HepG2 (cell line): ENCODE measurements around the gene SNX27. TPM values are rescaled to one million over a fixed set of nuclear protein-coding genes. Genes with fewer than 3 reads are reported as not detected.
A peak's percentile ranks its signal among the peaks of the same experiment; 100 is the strongest.

Source experiments
- ATAC-seq: fragments of 200-7000 bp; cut with Tn5 transposase; 3 replicates; pipeline ENCODE4 v1.9.1; 2020; ENCODE audit warnings: mild to moderate bottlenecking, moderate library complexity
- BruUV-seq: library from RNA; stranded (reverse); fragments of 400-500 nt; replicated peaks from 2 replicates; lab custom pipeline; 2021; lab: Mats Ljungman, UMichigan
- CTCF ChIA-PET: fragments of 300-600 bp; formaldehyde crosslinking; extraction: SDS; loops from one replicate; lab custom pipeline; 2021; ENCODE audit warnings: low total read pairs, inconsistent platforms, low intra/inter-chr PET ratio; lab: Yijun Ruan, JAX
- POLR2A ChIA-PET: fragments of 350-600 bp; sonication (Branson Sonifier 250); formaldehyde crosslinking; loops from one replicate; lab custom pipeline; 2020; ENCODE audit warnings: antibody characterized with exemption, inconsistent platforms; lab: Yijun Ruan, JAX
- DNase-seq: peaks from one replicate; pipeline ENCODE4 v3.0.0-alpha.2; 2015; ENCODE audit warnings: low spot score
- FAIRE-seq: peaks from 3 replicates; lab custom pipeline; 2011; peaks lifted over from hg19 to GRCh38; lab: Jason Lieb, UNC
- H2AFZ ChIP-seq: one replicate; pipeline ENCODE4 v1.6.1; 2011; ENCODE audit warnings: low read length, inconsistent platforms
- H3K27ac ChIP-seq: fragments of 300-600 bp; 3 replicates; pipeline ENCODE4 v1.8.0; 2011; ENCODE audit warnings: mixed run types, mild to moderate bottlenecking, mixed read lengths, low read length, inconsistent platforms; ENCODE audit not compliant: insufficient read depth; ENCODE audit errors: extremely low read length
- H3K27me3 ChIP-seq, 2 experiments: fragments of 200-600 bp in 1 of 2; 2 replicates in 1 of 2; 3 replicates in 1 of 2; pipeline versions ENCODE4 v1.6.0 to v1.8.0; 2011; ENCODE audit warnings: low read length in 2 of 2, mild to moderate bottlenecking in 2 of 2, moderate library complexity in 2 of 2, inconsistent platforms in 1 of 2; ENCODE audit not compliant: insufficient read depth in 2 of 2, control insufficient read depth in 1 of 2
- H3K36me3 ChIP-seq, 2 experiments: fragments of 200-600 bp in 1 of 2; replicated peaks in 1 of 2; 2 replicates in 1 of 2; 3 replicates in 1 of 2; pipeline versions ENCODE4 v1.5.1 to v1.8.0; 2011; ENCODE audit warnings: low read length in 2 of 2, inconsistent platforms in 1 of 2; ENCODE audit not compliant: insufficient read depth in 2 of 2, control insufficient read depth in 1 of 2
- H3K4me1 ChIP-seq: 2 replicates; pipeline ENCODE4 v1.5.1; 2012; ENCODE audit warnings: low read length, inconsistent platforms; ENCODE audit not compliant: insufficient read depth
- H3K4me2 ChIP-seq: 2 replicates; pipeline ENCODE4 v1.6.0; 2011; ENCODE audit warnings: low read depth, low read length, inconsistent platforms
- H3K4me3 ChIP-seq, 3 experiments: fragments of 200-600 bp in 1 of 3; sonication (generic), shearing (Covaris generic) in 1 of 3; replicated peaks in 1 of 3; 2 replicates each; pipeline ENCODE4 v1.5.1; 2011 to 2016; ENCODE audit warnings: low read length in 3 of 3, inconsistent platforms in 2 of 3, low read depth in 2 of 3, mild to moderate bottlenecking in 2 of 3, control low read depth in 1 of 3, mixed read lengths in 1 of 3; ENCODE audit not compliant: insufficient read depth in 1 of 3
- H3K79me2 ChIP-seq: one replicate; pipeline ENCODE4 v1.6.1; 2011; ENCODE audit warnings: low read length, inconsistent platforms; ENCODE audit not compliant: insufficient read depth
- H3K9ac ChIP-seq: 2 replicates; pipeline ENCODE4 v1.6.0; 2011; ENCODE audit warnings: mild to moderate bottlenecking, low read depth, low read length, inconsistent platforms; ENCODE audit not compliant: insufficient read depth
- H3K9me3 ChIP-seq: 2 replicates; pipeline ENCODE4 v1.5.1; 2012; ENCODE audit warnings: mild to moderate bottlenecking, low read length
- H4K20me1 ChIP-seq: 2 replicates; pipeline ENCODE4 v1.6.0; 2011; ENCODE audit warnings: inconsistent platforms, mild to moderate bottlenecking, low read length, moderate library complexity; ENCODE audit not compliant: insufficient read depth
- ASH2L ChIP-seq: fragments of 300-600, 200-600 bp; sonication (generic); IDR thresholded peaks from 2 replicates; pipeline ENCODE4 v1.7.0; 2017; ENCODE audit warnings: low read depth, mild to moderate bottlenecking, moderate library complexity, mixed read lengths, low read length; ENCODE audit not compliant: insufficient read length
- ELF1 ChIP-seq: sonication (generic); formaldehyde crosslinking; IDR thresholded peaks from 2 replicates; pipeline ENCODE4 v1.4.0; 2020; ENCODE audit warnings: missing genetic modification reagents
- FOSL2 ChIP-seq: sonication (generic); formaldehyde crosslinking; IDR thresholded peaks from 2 replicates; pipeline ENCODE4 v1.4.0; 2020; ENCODE audit warnings: missing genetic modification reagents
- FOXK1 ChIP-seq: sonication (generic); formaldehyde crosslinking; IDR thresholded peaks from 2 replicates; pipeline ENCODE4 v1.4.0; 2020; ENCODE audit warnings: low read depth, missing genetic modification reagents, borderline replicate concordance
- GATAD2A ChIP-seq: IDR thresholded peaks from 2 replicates; pipeline ENCODE4 v1.6.1; 2016
- IRF2 ChIP-seq: IDR thresholded peaks from 2 replicates; pipeline ENCODE4 v1.6.1; 2018; ENCODE audit warnings: missing genetic modification reagents, missing compliant biosample characterization
- KAT2B ChIP-seq: fragments of 150-350 bp; IDR thresholded peaks from 2 replicates; pipeline ENCODE4 v1.6.1; 2014; ENCODE audit warnings: low read depth, low read length, borderline replicate concordance
- MTA3 ChIP-seq: sonication (generic); formaldehyde crosslinking; IDR thresholded peaks from 2 replicates; pipeline ENCODE4 v1.4.0; 2020; ENCODE audit warnings: missing genetic modification reagents
- NR2F1 ChIP-seq, 2 experiments: fragments of 450-650 bp in 1 of 2; formaldehyde crosslinking in 1 of 2; IDR thresholded peaks; 2 replicates each; pipeline versions ENCODE4 v1.5.0 to v1.6.1; 2016 to 2020; ENCODE audit warnings: mild to moderate bottlenecking in 1 of 2, missing compliant biosample characterization in 1 of 2, missing genetic modification reagents in 1 of 2, moderate library complexity in 1 of 2
- SAP130 ChIP-seq: IDR thresholded peaks from 2 replicates; pipeline ENCODE4 v1.6.1; 2016; ENCODE audit warnings: low read depth
- ZFAT ChIP-seq: sonication (generic); formaldehyde crosslinking; conservative IDR thresholded peaks from 2 replicates; pipeline ENCODE4 v1.8.1; 2023; ENCODE audit warnings: missing genetic modification reagents, inconsistent platforms
- ZFY ChIP-seq: sonication (generic); formaldehyde crosslinking; IDR thresholded peaks from 2 replicates; pipeline ENCODE4 v1.4.0; 2020; ENCODE audit warnings: missing genetic modification reagents
- ZMYM2 ChIP-seq: sonication (generic); formaldehyde crosslinking; IDR thresholded peaks from 2 replicates; pipeline ENCODE4 v1.8.0; 2022; ENCODE audit warnings: mild to moderate bottlenecking, missing genetic modification reagents
- ZNF343 ChIP-seq: sonication (generic); formaldehyde crosslinking; IDR thresholded peaks from 2 replicates; pipeline ENCODE4 v1.4.0; 2020; ENCODE audit warnings: mild to moderate bottlenecking, missing genetic modification reagents
- ZNF549 ChIP-seq: sonication (generic); formaldehyde crosslinking; IDR thresholded peaks from 2 replicates; pipeline ENCODE4 v1.5.0; 2020; ENCODE audit warnings: missing genetic modification reagents
- WGBS: methylation state at CpG from one replicate; pipeline ENCODE4 v1.1.6; 2017; ENCODE audit warnings: low lambda C conversion rate; 5-methylcytosine and 5-hydroxymethylcytosine counted together
- in situ Hi-C: cut with HindIII; loops from 2 replicates; pipeline ENCODE4 v1.10.0; 2017; ENCODE audit warnings: low pct_unique_long_range_greater_than_20kb; ENCODE audit not compliant: extremely low pct_ligation_motif_present
- intact Hi-C: fragments of 100-400 bp; cut with micrococcal nuclease; formaldehyde crosslinking; loops from one replicate; pipeline ENCODE4 v1.10.0; 2022; ENCODE audit not compliant: unreplicated experiment
- polyA plus RNA-seq, 8 experiments: library from polyadenylated mRNA; depleted of rRNA in 3 of 8; stranded (reverse) in 7 of 8; unstranded in 1 of 8; fragments of >200 nt; fragmentation: Illumina TruSeq in 4 of 8; extraction: Trizol in 4 of 8; gene quantifications; 2 replicates each; pipeline versions ENCODE4 v1.2.1 to v1.2.3, GENCODE V29; 2011 to 2016; ENCODE audit warnings: low read depth in 4 of 8, missing spikeins in 1 of 8, mixed read lengths in 1 of 8; ENCODE audit not compliant: insufficient read depth in 1 of 8
- total RNA-seq, 5 experiments: library from RNA; depleted of rRNA; stranded (reverse); fragments of >200 nt; fragmentation: Illumina TruSeq; extraction: Trizol; gene quantifications; 2 replicates each; pipeline ENCODE4 v1.2.3, GENCODE V29; 2016; ENCODE audit warnings: low read depth in 1 of 5
- TF ChIP-seq, protein P1 (sequence below): IDR thresholded peaks from 2 replicates; pipeline ENCODE4 v1.6.1; 2012; ENCODE audit warnings: low read depth, low read length, improper control_type of control experiment
- TF ChIP-seq, protein P2 (sequence below): IDR thresholded peaks from 2 replicates; pipeline ENCODE4 v1.4.0; 2020; ENCODE audit warnings: mild to moderate bottlenecking, missing genetic modification reagents
- TF ChIP-seq, protein P3 (sequence below): sonication (generic); formaldehyde crosslinking; IDR thresholded peaks from 2 replicates; pipeline ENCODE4 v1.5.1; 2020; ENCODE audit warnings: missing genetic modification reagents, mild to moderate bottlenecking, borderline replicate concordance

SNX27 gene
- total and polyA plus RNA-seq, 2 of the 13 experiments (the other 11 are each of a cell fraction or from before 2014, with no cell fraction given), result 14.4 to 17.8 TPM

DNA sequence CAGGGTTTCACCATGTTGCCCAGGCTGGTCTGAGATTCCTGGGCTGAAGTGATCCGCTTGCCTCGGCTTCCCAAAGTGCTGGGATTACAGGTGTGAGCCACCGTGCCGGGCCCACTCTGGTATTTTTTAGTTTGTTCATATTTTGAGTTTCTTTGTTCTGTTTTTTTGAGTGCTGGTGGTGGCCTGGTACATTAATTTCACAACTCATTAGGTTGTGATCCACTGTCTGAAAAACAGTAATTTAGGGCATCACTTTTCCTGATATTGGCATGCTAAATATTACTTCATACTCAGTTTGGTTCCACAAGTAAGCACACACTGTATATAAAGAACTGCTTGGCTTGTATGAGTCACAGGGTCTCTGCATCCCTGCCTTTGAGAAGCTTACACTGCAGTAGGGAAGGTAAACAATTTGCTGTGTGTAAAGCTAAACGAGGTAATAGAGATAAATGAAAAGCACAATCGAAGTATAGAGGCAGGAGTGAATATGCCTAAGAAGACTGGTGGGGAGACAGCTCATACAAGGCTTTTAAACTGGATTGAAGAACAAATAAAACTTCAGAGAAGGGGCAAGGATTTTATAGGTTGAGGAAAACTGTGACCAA, 7.7 kb downstream of the SNX27 start:
- H3K9me3 ChIP-seq, result no peaks in the 10 kb centered on the region
- H3K36me3 ChIP-seq, result no peaks in the 10 kb centered on the region; a peak in 1 of 5 replicates
- H3K79me2 ChIP-seq, result peaks cover 24% of the 10 kb centered on the region
- 66% methylated on average over 6 of the region's 6 CpGs for WGBS
- intact Hi-C loops (no loop called here), in situ Hi-C loops (no loop called here)
- ChIA-PET POLR2A (interaction anchor here (1.1 to 1.5 kb wide), 4 partner anchors 8 to 80 kb away, joined by 4 to 13 read pairs (median 4); partner anchors contain the start of gene SNX27), CTCF (no interaction called here)
- H4K20me1 ChIP-seq, result no peaks in the 10 kb centered on the region
- DNase-seq (peak; percentile 72), ATAC-seq (peak; percentile 91), FAIRE-seq (no peak)
- no peak overlapping the region for H3K9ac ChIP-seq
- H3K4me3 ChIP-seq, result no peak overlapping the region
- H3K27ac ChIP-seq, result no peak overlapping the region
- no peaks in the 10 kb centered on the region for H3K27me3 ChIP-seq
- 0 out of 2 replicates have a peak overlapping the region, but pooled peaks have one; percentile 9 for H3K4me2 ChIP-seq
- no peak overlapping the region for H2AFZ ChIP-seq
- no TSS peak for BruUV-seq
- peaks cover 56% of the 10 kb centered on the region for H3K4me1 ChIP-seq
- TF ChIP-seq, protein P1, sequence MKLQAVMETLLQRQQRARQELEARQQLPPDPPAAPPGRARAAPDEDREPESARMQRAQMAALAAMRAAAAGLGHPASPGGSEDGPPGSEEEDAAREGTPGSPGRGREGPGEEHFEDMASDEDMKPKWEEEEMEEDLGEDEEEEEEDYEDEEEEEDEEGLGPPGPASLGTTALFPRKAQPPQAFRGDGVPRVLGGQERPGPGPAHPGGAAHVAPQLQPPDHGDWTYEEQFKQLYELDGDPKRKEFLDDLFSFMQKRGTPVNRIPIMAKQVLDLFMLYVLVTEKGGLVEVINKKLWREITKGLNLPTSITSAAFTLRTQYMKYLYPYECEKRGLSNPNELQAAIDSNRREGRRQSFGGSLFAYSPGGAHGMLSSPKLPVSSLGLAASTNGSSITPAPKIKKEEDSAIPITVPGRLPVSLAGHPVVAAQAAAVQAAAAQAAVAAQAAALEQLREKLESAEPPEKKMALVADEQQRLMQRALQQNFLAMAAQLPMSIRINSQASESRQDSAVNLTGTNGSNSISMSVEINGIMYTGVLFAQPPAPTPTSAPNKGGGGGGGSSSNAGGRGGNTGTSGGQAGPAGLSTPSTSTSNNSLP, result 0 out of 2 replicates have a peak, but pooled peaks have one; percentile 30
- TF ChIP-seq MTA3 (CRISPR knock-in tag) (no peak), ZFAT (no peak), KAT2B (no peak), ELF1 (CRISPR knock-in tag) (no peak), ZFY (CRISPR knock-in tag) (no peak), ZMYM2 (CRISPR knock-in tag) (no peak), ASH2L (no peak), GATAD2A (CRISPR knock-in tag) (peak; percentile 45; the same call in 1 of the 2 replicates), IRF2 (CRISPR knock-in tag) (no peak), ZNF549 (no peak), NR2F1 (CRISPR knock-in tag; IDR thresholded peaks at IDR 0.05) (no peak), ZNF343 (CRISPR knock-in tag) (no peak), FOXK1 (CRISPR knock-in tag) (no peak), SAP130 (CRISPR knock-in tag) (peak; percentile 40; the same call in 1 of the 2 replicates), FOSL2 (CRISPR knock-in tag) (peak; percentile 89)
- TF ChIP-seq, protein P2, sequence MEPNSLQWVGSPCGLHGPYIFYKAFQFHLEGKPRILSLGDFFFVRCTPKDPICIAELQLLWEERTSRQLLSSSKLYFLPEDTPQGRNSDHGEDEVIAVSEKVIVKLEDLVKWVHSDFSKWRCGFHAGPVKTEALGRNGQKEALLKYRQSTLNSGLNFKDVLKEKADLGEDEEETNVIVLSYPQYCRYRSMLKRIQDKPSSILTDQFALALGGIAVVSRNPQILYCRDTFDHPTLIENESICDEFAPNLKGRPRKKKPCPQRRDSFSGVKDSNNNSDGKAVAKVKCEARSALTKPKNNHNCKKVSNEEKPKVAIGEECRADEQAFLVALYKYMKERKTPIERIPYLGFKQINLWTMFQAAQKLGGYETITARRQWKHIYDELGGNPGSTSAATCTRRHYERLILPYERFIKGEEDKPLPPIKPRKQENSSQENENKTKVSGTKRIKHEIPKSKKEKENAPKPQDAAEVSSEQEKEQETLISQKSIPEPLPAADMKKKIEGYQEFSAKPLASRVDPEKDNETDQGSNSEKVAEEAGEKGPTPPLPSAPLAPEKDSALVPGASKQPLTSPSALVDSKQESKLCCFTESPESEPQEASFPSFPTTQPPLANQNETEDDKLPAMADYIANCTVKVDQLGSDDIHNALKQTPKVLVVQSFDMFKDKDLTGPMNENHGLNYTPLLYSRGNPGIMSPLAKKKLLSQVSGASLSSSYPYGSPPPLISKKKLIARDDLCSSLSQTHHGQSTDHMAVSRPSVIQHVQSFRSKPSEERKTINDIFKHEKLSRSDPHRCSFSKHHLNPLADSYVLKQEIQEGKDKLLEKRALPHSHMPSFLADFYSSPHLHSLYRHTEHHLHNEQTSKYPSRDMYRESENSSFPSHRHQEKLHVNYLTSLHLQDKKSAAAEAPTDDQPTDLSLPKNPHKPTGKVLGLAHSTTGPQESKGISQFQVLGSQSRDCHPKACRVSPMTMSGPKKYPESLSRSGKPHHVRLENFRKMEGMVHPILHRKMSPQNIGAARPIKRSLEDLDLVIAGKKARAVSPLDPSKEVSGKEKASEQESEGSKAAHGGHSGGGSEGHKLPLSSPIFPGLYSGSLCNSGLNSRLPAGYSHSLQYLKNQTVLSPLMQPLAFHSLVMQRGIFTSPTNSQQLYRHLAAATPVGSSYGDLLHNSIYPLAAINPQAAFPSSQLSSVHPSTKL (CRISPR knock-in tag), result 0 out of 2 replicates have a peak, but pooled peaks have one; percentile 28
- TF ChIP-seq, protein P3, sequence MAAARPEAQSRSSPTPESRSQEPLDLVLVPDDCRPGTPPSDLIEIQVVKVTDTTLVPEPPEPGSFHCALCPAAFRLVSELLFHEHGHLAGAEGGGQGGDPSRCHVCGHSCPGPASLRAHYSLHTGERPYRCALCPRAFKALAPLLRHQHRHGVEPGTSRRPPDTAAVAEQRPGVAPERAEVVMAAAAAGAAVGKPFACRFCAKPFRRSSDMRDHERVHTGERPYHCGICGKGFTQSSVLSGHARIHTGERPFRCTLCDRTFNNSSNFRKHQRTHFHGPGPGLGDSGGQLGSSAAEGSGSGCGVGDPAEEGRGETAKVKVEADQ, result no peak
